Measurements from ENCODE around the gene BANP. TPM values are rescaled to one million over a fixed set of nuclear protein-coding genes. Genes with fewer than 3 reads are reported as not detected.

Gene BANP
- total RNA-seq, 1 donor from 2014 or later = 36.4 TPM

DNA sequence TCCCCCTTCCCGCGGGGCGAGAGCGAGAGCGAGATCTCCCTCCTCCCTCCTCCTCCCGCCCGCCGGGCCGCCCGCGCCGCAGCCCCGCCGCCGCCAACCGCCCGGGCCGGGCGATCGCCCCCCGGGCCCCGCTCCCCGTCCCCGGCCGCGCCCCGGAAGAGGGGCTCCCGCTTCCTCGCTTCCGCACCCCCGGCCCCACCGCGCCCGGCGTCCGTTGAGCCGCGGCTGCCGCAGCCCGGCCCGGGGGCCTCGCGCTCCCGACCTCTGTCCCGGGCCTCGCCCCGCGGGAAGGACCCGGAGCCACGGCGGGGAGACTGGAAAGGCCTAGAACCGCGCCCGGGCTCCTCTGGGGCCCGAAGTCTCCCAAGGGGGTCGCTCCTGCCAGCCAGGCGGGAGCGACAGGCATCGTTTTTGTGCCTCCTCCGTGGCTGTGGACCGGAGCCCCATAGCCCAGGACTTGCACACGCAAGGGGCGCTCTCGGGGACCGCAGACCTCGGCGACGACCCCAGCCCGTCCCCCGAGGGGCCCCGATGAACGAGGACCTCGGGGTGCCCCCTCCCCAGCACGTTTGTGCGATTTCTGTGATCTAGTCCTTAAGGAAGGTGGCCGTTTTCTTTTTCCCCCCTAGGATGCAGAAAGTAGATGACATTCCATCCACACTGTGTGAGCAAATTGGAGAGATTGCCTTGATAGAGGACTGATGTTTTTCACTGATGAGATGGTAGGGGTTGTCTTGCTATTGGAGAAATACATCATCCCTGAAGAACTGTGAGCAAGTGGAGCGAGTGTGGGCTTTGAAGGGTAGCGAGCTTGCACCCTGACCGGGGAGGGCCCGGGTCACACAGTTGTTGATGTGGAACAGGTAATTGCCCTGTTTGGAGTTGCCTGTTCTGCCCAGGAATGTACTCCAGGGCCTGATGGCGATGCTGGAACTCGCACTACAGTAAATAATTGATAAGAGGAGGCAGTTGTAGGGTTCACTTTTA, 611 bp downstream of the BANP start:
- DNase-seq = peak; percentile 36

DNA sequence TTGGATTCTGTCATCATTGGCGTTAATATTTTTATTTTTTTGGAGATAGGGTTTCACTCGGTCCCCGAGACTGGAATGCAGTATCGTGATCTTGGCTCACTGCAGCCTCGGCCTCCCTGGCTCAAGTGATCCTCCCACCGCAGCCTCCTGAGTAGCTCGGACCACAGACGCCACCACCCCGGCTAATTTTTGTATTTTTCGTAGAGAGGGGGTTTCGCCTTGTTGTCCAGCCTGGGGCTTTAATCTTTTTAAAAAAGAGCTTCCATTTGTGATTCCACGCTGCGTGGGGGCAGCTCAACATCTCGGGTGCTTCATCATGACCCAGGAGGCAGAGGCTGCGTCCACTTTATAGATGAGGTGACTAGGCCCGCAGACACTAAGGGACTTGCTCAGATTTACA, 1.5 kb downstream of the BANP start:
- no peak for DNase-seq

GRCh38 chr16:87953308-87954215, 2.3 kb downstream of the BANP start:
- peak; percentile 56 for DNase-seq

GRCh38 chr16:87954361-87954760, 3.1 kb downstream of the BANP start:
- DNase-seq = no peak

DNA sequence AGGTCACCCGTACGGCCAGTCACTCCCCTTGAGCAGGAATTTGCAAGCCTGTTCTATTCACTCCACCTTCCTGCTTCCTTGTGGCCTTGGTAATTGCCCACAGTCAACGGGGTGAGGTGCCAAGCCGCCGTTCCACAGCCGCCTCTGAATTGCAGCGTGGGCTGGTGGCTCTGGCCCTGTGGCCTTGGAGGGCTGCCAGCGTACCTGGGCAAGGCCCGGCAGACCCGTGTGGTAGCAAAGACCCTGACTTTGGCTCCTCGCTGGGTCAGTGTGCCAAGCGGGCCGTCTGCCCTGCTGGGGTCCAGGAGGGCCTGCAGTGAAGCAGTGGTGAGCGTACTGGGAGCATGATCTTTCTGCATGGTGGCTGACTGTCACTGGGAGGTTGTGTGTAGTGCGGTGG, 3.6 kb downstream of the BANP start:
- no peak for DNase-seq

GRCh38 chr16:87955302-87956097, 4.3 kb downstream of the BANP start:
- no peak for DNase-seq

- no peak for DNase-seq
These were observed 4.8 kb downstream of the BANP start for GRCh38 chr16:87956098-87956364.

DNA sequence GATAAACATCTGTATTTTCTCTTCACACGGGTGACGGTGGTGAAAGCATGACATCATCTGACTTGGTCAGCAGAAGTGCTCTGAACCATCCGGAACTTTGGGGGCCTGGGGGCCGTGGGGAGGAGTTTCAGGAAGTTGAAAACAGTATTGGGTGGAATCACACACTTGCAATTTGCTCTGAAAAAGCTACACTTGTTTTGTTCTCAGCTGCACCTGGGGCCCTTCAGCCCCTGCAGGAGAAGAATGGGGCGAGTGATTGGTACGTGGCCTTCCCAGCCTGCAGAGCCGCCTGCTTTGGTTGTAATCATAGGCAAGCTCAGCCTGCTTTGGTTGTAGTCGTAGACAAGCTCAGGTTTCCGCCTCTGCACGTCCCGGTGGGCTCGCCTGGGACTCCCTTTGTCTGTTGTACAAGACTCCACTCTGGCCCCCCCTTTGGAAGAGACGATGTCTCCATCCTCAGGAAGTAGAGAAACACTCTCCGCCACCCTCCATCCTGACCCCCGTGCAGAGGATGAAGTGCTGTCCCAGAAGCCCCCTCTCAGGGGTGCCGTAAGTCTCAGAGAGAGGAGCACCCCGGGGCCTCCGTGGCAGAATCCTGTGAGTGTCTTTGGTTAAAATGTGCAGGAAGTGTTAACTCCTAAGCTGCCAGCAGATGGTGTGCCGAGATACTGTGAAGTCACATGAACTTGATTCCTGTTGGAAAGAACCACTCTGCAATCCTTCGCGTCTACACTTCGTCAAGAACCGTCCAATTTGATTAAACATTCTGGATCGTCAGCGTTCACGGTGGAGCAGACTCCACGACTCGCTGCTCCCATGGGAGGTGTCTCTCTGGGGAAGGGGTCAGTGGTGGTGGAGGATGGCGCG, 5.4 kb downstream of the BANP start:
- DNase-seq = peak; percentile 83

GRCh38 chr16:87957296-87958094, 6.3 kb downstream of the BANP start:
- DNase-seq = no peak

DNA sequence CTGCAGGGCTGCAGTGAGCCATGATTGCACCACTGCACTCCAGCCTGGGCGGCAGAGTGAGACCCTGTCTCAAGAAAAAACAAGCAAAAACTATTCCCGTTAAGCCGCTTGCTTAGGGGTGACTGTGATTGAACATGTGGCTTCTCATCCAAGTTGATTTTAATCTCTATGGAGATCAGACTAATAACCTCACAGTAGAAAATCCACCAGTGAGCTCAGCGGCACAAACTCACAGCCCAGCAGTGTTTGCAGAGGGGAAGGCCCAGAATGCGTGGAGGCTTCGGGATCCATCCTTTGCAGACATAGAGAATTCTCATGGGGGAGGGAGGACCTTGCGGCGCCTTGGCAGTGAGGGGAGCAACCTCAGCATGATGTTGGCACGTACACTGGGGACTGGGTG, 7.4 kb downstream of the BANP start:
- DNase-seq = no peak

- no peak for DNase-seq
These were observed 8.3 kb downstream of the BANP start for GRCh38 chr16:87959391-87959990.

- no peak for DNase-seq
These were observed 9.1 kb downstream of the BANP start for GRCh38 chr16:87960296-87960695.

DNA sequence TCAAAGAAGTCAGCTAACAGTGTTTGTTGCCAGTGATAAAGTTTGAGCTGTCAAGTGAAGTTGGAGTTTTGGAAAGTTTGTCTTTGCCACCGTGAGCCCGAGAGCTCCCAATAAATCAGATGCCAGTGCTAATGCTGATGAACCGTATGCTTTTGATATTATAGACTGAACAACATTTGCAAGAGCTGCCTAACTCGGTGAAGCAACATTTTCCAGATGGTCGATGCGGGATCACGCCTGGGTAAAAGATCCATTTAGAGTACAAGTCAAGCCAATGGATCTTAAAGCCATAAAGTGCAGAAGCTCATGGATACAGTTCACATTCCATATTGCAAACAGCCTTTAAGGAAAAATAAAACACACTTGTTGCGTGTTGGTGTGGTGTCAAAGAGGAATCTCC, 9.6 kb downstream of the BANP start:
- no peak for DNase-seq

GRCh38 chr16:87961623-87962022, 10.4 kb downstream of the BANP start:
- DNase-seq = no peak

- peak; percentile 96 for DNase-seq
These were observed 12.2 kb downstream of the BANP start for GRCh38 chr16:87963400-87963799.

GRCh38 chr16:87964049-87964659, 12.9 kb downstream of the BANP start:
- DNase-seq = peak; percentile 52

GRCh38 chr16:87965417-87965816, 14.2 kb downstream of the BANP start:
- no peak for DNase-seq

DNA sequence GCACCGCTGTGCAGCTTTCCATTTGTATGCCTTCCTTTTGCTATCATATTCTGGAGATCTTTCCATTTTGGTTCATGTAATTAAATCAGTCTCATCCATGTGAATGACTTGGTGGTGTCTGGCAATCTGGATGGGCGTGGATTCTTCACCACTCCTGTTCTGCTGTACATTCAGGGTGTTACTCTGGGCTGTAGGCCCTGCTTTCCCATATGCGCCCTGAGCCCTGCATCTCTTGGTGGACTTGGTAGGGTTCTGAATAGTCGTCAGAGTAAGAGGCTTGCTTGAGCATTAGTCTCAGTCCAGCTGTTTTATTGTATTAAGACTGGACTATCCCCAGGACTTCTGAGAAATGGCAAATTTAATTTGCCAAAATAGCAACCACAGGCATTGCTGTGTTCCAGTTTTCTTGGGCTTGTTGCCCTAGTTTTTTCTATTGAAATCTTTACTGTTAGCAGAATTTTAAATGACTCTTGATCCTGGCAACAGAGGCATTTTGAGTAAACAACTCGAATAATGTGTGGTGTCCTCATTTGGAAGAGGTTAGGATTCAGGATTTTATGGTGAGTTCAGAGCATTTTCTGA, 14.9 kb downstream of the BANP start:
- no peak for DNase-seq

- peak; percentile 45 for DNase-seq
These were observed 15.5 kb downstream of the BANP start for GRCh38 chr16:87966685-87967185.
